ENCODE data around the gene OR2V2.

DNA sequence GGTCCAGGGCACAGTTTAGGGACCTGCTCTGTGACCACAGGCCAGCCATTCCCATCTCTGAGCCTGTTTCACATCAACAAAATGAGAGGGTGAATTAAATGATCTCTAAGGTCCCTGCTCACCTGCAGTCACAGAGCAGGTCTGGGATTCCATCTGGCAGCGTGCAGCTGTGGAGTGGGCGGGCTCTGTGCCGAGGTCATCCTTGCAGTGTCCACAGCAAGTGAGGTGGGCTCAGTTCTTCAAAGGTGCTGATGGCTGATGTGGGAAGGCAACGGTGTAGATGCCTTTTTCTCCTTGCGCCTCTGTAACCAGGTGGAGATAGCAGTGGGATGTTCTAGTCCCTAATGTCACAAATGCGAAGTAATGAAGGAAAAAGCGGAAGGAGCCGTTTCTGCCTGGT is 28.3 kb upstream of the OR2V2 start:
- TF ChIP-seq, protein P1, sequence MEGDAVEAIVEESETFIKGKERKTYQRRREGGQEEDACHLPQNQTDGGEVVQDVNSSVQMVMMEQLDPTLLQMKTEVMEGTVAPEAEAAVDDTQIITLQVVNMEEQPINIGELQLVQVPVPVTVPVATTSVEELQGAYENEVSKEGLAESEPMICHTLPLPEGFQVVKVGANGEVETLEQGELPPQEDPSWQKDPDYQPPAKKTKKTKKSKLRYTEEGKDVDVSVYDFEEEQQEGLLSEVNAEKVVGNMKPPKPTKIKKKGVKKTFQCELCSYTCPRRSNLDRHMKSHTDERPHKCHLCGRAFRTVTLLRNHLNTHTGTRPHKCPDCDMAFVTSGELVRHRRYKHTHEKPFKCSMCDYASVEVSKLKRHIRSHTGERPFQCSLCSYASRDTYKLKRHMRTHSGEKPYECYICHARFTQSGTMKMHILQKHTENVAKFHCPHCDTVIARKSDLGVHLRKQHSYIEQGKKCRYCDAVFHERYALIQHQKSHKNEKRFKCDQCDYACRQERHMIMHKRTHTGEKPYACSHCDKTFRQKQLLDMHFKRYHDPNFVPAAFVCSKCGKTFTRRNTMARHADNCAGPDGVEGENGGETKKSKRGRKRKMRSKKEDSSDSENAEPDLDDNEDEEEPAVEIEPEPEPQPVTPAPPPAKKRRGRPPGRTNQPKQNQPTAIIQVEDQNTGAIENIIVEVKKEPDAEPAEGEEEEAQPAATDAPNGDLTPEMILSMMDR (IDR thresholded peaks at IDR 0.05; ENCODE audit: insufficient read depth, low read depth, low read length): no peak
- no peak for TF ChIP-seq EZH2 (IDR thresholded peaks at IDR 0.05; ENCODE audit: insufficient read depth, low read length)
